Peyer's patch (tissue), 4 donors: Measurements from ENCODE around the gene DCLK1.

Source experiments
- CTCF ChIP-seq, 6 experiments: fragments of 450-650 bp in 4 of 6; fragments of 200-600 bp in 2 of 6; sonication (generic) in 1 of 6; IDR thresholded peaks; one replicate each; pipeline ENCODE4 v1.5.1; 2017 to 2019; ENCODE audit warnings: antibody characterized with exemption in 6 of 6, mild to moderate bottlenecking in 3 of 6, moderate library complexity in 1 of 6
- POLR2A ChIP-seq, 2 donors: fragments of 450-650 bp; IDR thresholded peaks; one replicate each; pipeline ENCODE4 v1.5.1; 2017; ENCODE audit warnings: antibody characterized with exemption in 2 of 2, mild to moderate bottlenecking in 2 of 2, moderate library complexity in 2 of 2

DNA sequence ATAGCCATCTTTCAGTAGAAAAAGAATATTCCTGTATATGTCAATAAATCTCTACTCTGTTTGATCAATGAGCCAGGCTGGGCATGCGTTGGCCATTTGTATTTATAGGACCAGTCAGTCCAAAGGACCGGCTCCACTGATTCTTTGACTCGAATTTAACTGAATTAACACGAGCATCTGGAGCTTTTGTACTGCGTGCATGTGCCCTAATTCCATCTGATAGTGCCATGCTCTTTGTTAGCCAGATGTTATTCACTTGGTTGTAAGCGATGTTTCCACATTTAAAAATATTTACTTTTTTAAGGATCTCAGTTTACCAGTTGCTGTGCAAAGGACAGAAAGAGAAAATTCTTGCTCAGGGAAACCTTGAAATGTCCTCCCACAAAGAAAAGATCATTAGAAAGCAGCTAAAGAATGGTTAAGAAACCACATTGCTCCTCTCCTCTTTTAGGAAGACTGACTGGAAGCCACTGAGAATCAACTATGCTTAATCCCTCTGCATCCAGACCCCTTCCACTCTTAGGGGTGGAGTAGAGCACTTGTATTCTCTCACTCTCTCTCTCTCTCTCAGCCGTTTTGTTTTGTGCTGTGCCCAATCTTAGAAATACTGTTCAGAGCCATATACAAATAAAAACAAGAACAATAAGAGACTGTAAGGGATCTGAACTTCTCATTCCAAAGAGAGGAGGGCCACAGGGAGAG is 165.8 kb downstream of the DCLK1 start:
- TF ChIP-seq CTCF (IDR thresholded peaks at IDR 0.05), result no peak
- TF ChIP-seq POLR2A (IDR thresholded peaks at IDR 0.05), result no peak
